ENCODE results near the gene ARID4B. TPM values are rescaled to one million over a fixed set of nuclear protein-coding genes. Genes with fewer than 3 reads are reported as not detected.
"Not testable (repeated sequence)": the region's sequence is repeated elsewhere in the genome, so short reads cannot be mapped to it uniquely, and the experiment has no call there.

Gene ARID4B
- total RNA-seq, 2 experiments from 2014 or later, result 38.8 to 41.9 TPM

DNA sequence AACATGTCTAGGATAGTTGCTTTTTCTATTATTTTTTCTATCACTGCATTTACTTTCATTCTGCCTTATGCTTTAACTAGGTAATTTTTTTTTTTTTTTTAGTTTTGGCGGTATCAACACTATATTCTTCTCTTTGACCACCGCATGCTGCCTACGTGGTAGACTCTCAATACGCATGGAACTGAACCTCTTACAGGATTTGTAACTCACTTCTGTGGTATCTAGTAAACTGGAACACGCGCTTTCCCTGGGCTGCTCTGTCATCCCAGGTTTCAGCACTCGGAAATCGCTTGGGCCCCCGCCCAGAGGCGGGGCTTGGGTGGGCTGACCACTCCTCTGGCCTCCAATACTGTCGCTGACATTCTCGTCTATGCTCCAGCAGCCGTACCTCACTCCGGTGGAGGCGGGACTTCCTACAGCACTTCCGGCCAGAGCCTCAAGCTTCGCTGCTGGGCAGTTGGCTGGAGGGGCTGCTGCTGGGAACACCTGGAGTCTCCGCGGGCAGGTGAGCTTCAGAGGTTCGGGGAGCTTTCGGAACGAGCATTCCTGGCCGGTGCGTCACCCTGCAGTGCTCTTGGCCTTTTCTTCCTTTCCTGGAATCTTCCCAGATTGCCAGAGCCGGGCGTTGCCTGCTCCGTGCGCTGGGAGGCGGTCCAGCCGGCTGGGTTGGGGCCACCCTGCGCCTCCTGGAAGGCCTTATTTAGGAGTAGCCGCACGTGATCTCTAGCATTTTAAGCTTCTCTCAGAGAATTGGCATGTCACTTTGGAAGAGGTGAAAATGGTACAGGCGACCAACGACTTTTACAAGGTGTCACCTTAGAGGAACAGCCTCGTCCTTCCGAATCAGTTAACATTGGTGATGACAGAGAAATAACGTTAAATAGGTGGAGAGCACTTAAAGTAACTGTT lies 39.3 kb upstream of the ARID4B start, which contains the start of gene TBCE:
TBCE (plus strand) TSS at position 428 of the 909 bp plus-strand sequence. CDS start 12,623 bp downstream, outside the sequence.
- Mint-ChIP-seq H3K4me3 (peak within 1 kb of the TSS; percentile 95), H3K9me3 (no peaks in the 10 kb centered on the region), H3K27me3 (no peaks in the 10 kb centered on the region), H3K4me1 (ENCODE audit: low read depth) (peaks cover 22% of the 10 kb centered on the region), H3K36me3 (ENCODE audit: low read depth) (peaks cover 3% of the 10 kb centered on the region), H3K27ac (peak within 1 kb of the TSS; percentile 93)
- ChIA-PET CTCF (interaction anchor here (0.9 to 1.1 kb wide), 2 partner anchors 10 to 48 kb away, joined by 3 to 4 read pairs; no protein-coding TSS in a partner anchor), POLR2A (interaction anchor here (0.7 to 1.2 kb wide), 6 partner anchors 9 to 137 kb away, joined by 3 to 4 read pairs (median 3); partner anchors contain the start of gene B3GALNT2)
- peak; percentile 94 for DNase-seq
- ATAC-seq, result peak; percentile 99
- intact Hi-C loops (cut with micrococcal nuclease), result loop anchor here (5.0 kb wide), 1 partner anchor 35 kb away; no protein-coding TSS in a partner anchor
- TF ChIP-seq CTCF (IDR thresholded peaks at IDR 0.05), result no peak

- Mint-ChIP-seq H3K4me1 (ENCODE audit: low read depth) (peaks cover 22% of the 10 kb centered on the region), H3K4me3 (peak overlapping the region; percentile 95), H3K27ac (peak overlapping the region; percentile 93), H3K27me3 (no peaks in the 10 kb centered on the region), H3K9me3 (no peaks in the 10 kb centered on the region), H3K36me3 (ENCODE audit: low read depth) (peaks cover 3% of the 10 kb centered on the region)
- DNase-seq, result peak; percentile 71
- ChIA-PET POLR2A (no interaction called here), CTCF (no interaction called here)
- no peak for TF ChIP-seq CTCF (IDR thresholded peaks at IDR 0.05)
- peak; percentile 60 for ATAC-seq
- intact Hi-C loops (cut with micrococcal nuclease), result loop anchor here (5.0 kb wide), 1 partner anchor 34 kb away; no protein-coding TSS in a partner anchor
Observed at GRCh38 chr1:235366286-235366685, 38.3 kb upstream of the ARID4B start.

DNA sequence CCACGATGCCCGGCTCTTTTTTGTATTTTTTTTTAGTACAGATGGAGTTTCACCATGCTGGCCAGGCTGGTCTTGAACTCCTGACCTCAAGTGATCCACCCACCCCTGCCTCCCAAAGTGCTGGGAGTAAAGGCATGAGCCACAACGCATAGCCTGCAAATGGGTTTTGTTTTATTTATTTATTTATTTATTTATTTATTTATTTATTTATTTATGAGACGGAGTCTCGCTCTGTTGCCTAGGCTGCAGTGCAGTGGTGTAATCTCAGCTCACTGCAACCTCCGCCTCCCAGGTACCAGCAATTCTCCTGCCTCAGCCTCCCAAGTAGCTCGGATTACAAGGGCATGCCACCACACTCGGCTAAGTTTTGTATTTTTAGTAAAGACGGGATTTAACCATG lies 36.2 kb upstream of the ARID4B start:
- H3K36me3 Mint-ChIP-seq (ENCODE audit: low read depth); H3K27me3 Mint-ChIP-seq; H3K9me3 Mint-ChIP-seq; intact Hi-C loops (cut with micrococcal nuclease); ATAC-seq; H3K4me3 Mint-ChIP-seq; H3K27ac Mint-ChIP-seq; DNase-seq: not testable (repeated sequence)
- POLR2A ChIA-PET, result interaction anchor here (0.9 kb wide), 1 partner anchor 45 kb away, joined by 3 read pairs; no protein-coding TSS in a partner anchor
- CTCF ChIA-PET, result interaction anchor here (0.7 to 2.0 kb wide), 3 partner anchors 53 to 259 kb away, joined by 3 to 5 read pairs (median 4); no protein-coding TSS in a partner anchor
- peaks cover 19% of the 10 kb centered on the region for H3K4me1 Mint-ChIP-seq (ENCODE audit: low read depth)

GRCh38 chr1:235358899-235359298 lies 30.9 kb upstream of the ARID4B start:
- intact Hi-C loops (cut with micrococcal nuclease), result no loop called here
- no peak overlapping the region for H3K27ac Mint-ChIP-seq
- DNase-seq, result no peak
- CTCF ChIA-PET, result interaction anchor here (0.7 kb wide), 1 partner anchor 58 kb away, joined by 3 read pairs; no protein-coding TSS in a partner anchor
- H3K9me3 Mint-ChIP-seq, result no peaks in the 10 kb centered on the region
- ATAC-seq, result no peak
- H3K27me3 Mint-ChIP-seq, result peaks cover 2% of the 10 kb centered on the region
- no peak overlapping the region for H3K4me3 Mint-ChIP-seq
- no peak for TF ChIP-seq CTCF (IDR thresholded peaks at IDR 0.05)
- H3K4me1 Mint-ChIP-seq (ENCODE audit: low read depth), result no peaks in the 10 kb centered on the region
- H3K36me3 Mint-ChIP-seq (ENCODE audit: low read depth), result no peaks in the 10 kb centered on the region
- POLR2A ChIA-PET, result interaction anchor here (0.9 kb wide), 1 partner anchor 35 kb away, joined by 3 read pairs; no protein-coding TSS in a partner anchor

GRCh38 chr1:235357485-235358373 lies 29.8 kb upstream of the ARID4B start:
- no peaks in the 10 kb centered on the region for H3K4me1 Mint-ChIP-seq (ENCODE audit: low read depth)
- no peaks in the 10 kb centered on the region for H3K9me3 Mint-ChIP-seq
- POLR2A ChIA-PET, result interaction anchor here (0.6 to 1.0 kb wide), 5 partner anchors 10 to 589 kb away, joined by 3 to 4 read pairs (median 3); no protein-coding TSS in a partner anchor
- H3K36me3 Mint-ChIP-seq (ENCODE audit: low read depth), result no peaks in the 10 kb centered on the region
- H3K27ac Mint-ChIP-seq, result no peak overlapping the region
- TF ChIP-seq CTCF (IDR thresholded peaks at IDR 0.05), result no peak
- CTCF ChIA-PET, result interaction anchor here (1.2 to 1.4 kb wide), 2 partner anchors 59 to 82 kb away, joined by 3 to 5 read pairs; no protein-coding TSS in a partner anchor
- DNase-seq, result no peak
- H3K27me3 Mint-ChIP-seq, result peaks cover 2% of the 10 kb centered on the region
- intact Hi-C loops (cut with micrococcal nuclease), result no loop called here
- no peak for ATAC-seq
- H3K4me3 Mint-ChIP-seq, result no peak overlapping the region

Data from activated CD8-positive, alpha-beta T cell treated with anti-CD3 and anti-CD28 coated beads for 36 hours (primary cell).